Central memory CD8-positive, alpha-beta T cell (primary cell): ENCODE data around the gene SERP1.

Experiments used
- ATAC-seq: fragments of 150-1000 bp; cut with Tn5 transposase; replicated peaks from 2 replicates; pipeline ENCODE4 v1.10.0; 2022; ENCODE audit warnings: mild to moderate bottlenecking, moderate FRiP score, moderate number of reproducible peaks; ENCODE audit not compliant: poor library complexity, severe bottlenecking; ENCODE audit errors: extremely low read depth
- DNase-seq, 2 donors: peaks; one replicate each; pipeline ENCODE4 v3.0.0; 2021; ENCODE audit warnings: low spot score in 2 of 2
- H3K27ac Mint-ChIP-seq: one replicate; pipeline ENCODE4 v1.8.0; 2022; ENCODE audit warnings: low read depth, mild to moderate bottlenecking, moderate library complexity, mixed read lengths
- H3K27me3 Mint-ChIP-seq: one replicate; pipeline ENCODE4 v1.8.0; 2022; ENCODE audit warnings: mixed read lengths
- H3K36me3 Mint-ChIP-seq: one replicate; pipeline ENCODE4 v1.8.0; 2022; ENCODE audit warnings: mild to moderate bottlenecking, moderate library complexity, mixed read lengths; ENCODE audit not compliant: insufficient read depth
- H3K4me1 Mint-ChIP-seq: one replicate; pipeline ENCODE4 v1.8.0; 2022; ENCODE audit warnings: mixed read lengths
- H3K4me3 Mint-ChIP-seq: one replicate; pipeline ENCODE4 v1.8.0; 2022; ENCODE audit warnings: mild to moderate bottlenecking, moderate library complexity, mixed read lengths
- H3K9me3 Mint-ChIP-seq: one replicate; pipeline ENCODE4 v1.8.0; 2022; ENCODE audit warnings: mixed read lengths

The SERP1 gene

DNA sequence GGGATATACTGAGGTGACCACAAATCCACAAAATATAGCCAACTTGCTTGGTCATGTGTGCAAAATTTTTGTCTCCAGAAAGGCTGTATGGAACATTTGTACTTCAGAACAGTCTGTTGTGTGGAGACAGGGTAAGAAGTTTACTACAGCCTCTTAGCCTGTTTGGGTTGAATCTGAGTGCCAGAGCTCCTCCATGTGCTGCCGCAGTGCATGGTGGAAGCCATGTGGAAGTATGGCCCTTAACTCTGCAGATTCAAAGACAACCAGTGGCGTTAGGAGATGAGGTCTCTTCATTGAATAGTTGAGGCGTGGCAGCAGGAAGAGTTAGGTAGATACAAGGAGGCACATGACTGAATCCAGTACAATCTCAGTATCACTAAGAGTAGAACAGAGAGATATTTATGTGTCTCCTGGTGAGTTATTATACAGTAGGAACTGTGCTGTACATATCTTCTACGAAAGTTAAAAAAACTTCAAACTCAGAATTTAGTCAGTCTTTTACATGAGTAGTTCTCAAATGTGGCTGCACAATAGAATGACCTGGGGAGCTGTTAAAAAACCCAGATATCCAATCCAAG, 9.7 kb upstream of the SERP1 start:
- Mint-ChIP-seq H3K36me3 (peaks cover 49% of the 10 kb centered on the region), H3K27ac (no peak overlapping the region), H3K4me3 (no peak overlapping the region), H3K9me3 (no peaks in the 10 kb centered on the region), H3K4me1 (peaks cover 36% of the 10 kb centered on the region), H3K27me3 (no peaks in the 10 kb centered on the region)
- DNase-seq (no peak), ATAC-seq (no peak)

DNA sequence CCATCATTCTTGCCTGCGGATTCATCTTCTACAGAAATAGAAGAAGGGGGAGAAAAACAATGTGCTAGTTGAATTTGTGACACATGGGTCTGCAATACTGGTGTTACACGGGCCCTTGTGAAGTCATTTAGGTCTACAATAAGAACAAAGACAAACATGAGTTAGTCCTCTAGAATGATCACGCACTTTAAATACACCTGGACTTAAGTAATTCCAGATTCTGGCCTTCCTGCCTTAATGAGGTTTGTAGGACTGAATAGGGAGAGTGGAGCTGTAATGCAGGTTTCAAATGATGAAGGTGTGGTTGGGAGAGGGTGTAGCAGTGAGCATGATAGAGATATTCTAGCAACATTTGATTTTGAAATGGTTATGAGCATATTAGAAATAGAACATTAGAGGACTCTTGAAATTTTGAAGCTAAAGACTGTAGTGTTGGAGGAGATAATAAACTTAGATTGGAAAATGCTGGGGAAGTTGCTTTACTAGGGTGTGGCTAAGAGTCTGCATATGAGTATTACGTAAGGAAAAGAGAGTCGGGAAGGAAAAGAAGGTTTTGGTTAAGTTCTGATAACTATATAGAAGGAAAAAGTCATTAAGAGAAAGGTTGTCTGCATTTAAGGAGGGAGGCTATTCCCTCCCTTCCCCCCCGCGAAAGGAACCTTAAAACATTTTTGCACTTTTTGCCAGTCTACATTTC, 897 bp upstream of the SERP1 start:
- ATAC-seq, result no peak
- DNase-seq, result no peak
- Mint-ChIP-seq H3K36me3 (peaks cover 38% of the 10 kb centered on the region), H3K9me3 (no peaks in the 10 kb centered on the region), H3K4me1 (peaks cover 56% of the 10 kb centered on the region), H3K27ac (peak overlapping the region; percentile 97), H3K27me3 (no peaks in the 10 kb centered on the region), H3K4me3 (peak overlapping the region; percentile 91)

DNA sequence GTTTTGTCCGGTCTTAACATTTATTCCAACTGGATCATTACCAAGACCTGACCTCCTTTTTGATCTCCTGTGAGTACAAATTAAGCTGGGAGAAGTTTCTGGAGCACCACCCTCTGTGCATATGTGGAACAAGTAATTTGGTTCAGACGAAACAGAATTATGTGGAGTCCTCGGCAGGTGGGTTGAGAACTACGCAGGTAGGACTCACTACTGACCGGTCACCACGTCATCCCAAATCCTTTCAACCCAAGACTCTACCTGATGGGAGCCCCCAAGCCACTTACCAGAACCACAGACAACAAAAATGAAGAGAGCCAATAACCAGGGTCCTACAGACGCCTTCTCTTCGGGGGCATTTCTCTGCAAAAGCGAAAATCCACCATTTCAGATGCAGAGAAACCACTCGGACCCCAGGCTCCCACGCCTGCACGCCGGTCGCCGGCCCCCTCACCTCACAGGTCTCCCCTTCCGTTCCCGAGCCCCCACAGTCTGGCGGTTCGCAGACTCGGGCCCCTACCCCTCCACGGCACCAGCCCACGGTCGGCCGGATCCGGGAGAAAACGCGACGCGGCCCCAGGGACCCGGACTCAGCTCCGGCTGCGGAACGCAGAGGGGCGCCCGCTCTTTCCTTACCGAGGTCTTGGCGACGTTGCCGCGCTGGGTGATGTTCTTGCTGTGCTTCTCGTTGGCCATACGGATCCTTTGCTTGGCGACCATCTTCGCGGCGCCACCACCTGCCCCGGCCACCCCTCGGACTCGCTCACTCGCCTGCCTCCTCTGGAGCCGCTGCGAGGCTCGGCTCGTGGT, 674 bp downstream of the SERP1 start:
- Mint-ChIP-seq H3K27ac (peak overlapping the region; percentile 97), H3K27me3 (no peaks in the 10 kb centered on the region), H3K4me3 (peak overlapping the region; percentile 91), H3K4me1 (peaks cover 62% of the 10 kb centered on the region), H3K9me3 (no peaks in the 10 kb centered on the region), H3K36me3 (peaks cover 36% of the 10 kb centered on the region)
- ATAC-seq, result peak; percentile 6
- DNase-seq, result peak in 1 of 2 donors; percentile 40

DNA sequence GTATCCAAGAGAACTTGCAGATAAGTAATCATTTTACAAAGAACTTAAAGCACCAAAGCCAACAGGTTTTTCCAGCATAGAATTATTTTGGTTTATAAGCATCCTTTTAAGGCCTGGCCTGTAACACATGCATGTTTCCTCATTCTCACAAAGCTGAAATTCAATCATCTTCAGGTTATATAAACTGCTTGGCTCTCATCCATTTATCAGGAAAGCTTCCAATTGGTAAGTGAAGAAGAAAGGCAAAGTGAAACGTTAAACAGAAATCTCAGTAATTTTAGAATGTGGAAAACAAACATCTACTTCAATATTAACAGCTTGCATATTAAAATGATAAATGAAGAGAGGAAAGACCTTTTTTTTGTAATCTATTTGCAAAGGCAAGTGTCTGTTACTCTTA, 1.6 kb downstream of the SERP1 start:
- ATAC-seq (no peak), DNase-seq (no peak)
- H3K4me3 Mint-ChIP-seq, result peak overlapping the region; percentile 91
- no peaks in the 10 kb centered on the region for H3K27me3 Mint-ChIP-seq
- no peaks in the 10 kb centered on the region for H3K9me3 Mint-ChIP-seq
- peak overlapping the region; percentile 97 for H3K27ac Mint-ChIP-seq
- peaks cover 36% of the 10 kb centered on the region for H3K36me3 Mint-ChIP-seq
- H3K4me1 Mint-ChIP-seq, result peaks cover 62% of the 10 kb centered on the region

DNA sequence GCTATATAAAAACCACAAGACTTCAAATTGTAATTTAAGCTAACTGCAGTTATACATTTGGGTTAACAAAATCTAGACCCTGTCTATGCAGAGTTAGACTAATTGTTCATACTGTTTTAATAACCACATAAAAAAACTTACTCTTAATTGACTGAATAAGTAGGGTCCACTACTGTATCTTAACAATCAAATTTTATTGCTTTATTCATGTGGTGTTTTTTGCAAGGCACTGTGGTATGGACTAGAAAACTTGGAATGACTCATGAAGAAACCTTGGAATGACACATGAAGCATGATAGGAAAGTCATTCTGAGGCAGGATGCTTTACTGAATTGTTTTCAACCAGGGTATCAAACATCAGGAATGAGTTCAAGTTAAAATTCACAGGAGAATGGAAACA, 2.3 kb downstream of the SERP1 start:
- Mint-ChIP-seq H3K9me3 (no peaks in the 10 kb centered on the region), H3K36me3 (peaks cover 34% of the 10 kb centered on the region), H3K27me3 (no peaks in the 10 kb centered on the region), H3K27ac (peak overlapping the region; percentile 97), H3K4me1 (peaks cover 62% of the 10 kb centered on the region), H3K4me3 (peak overlapping the region; percentile 91)
- ATAC-seq (no peak), DNase-seq (no peak)

DNA sequence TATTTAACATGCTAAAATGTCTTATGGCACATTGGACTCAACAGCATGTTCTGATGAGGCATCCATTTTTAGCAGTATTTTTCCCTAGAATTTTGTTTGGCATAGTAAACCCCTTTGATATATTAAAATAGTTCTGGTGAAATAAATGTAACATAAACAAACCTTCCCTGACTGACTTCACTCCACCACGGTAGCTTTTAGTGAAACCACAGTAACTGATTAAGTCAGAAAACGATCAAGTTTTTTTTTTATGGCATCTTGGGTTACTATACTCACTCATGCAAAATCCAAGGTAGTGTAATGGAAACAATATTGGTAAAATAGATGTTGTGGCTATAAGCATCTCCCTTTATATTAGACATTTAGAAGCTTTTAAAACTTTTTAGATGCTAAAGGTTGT, 2.8 kb downstream of the SERP1 start:
- Mint-ChIP-seq H3K9me3 (no peaks in the 10 kb centered on the region), H3K4me3 (no peak overlapping the region), H3K4me1 (peaks cover 62% of the 10 kb centered on the region), H3K36me3 (peaks cover 35% of the 10 kb centered on the region), H3K27ac (peak overlapping the region; percentile 32), H3K27me3 (no peaks in the 10 kb centered on the region)
- no peak for DNase-seq
- ATAC-seq, result no peak

DNA sequence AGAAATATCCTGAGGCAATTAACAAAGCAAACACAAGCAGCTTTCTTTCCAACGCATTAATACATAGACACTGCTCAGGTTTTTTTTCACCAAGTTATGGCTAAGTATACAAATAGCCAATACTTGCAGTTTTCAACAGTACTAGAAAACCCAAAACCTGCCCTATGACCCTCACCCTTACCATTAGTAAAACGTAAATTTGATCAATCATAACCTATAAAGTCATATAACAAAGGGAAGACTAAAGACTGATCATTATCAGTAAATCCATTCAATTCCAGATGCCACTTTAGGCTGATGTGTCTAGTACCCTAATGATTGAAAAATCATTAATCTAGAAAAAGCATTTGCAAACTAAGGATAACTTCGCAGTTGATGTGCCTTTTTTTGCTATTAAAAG, 3.2 kb downstream of the SERP1 start:
- H3K4me1 Mint-ChIP-seq, result peaks cover 58% of the 10 kb centered on the region
- H3K4me3 Mint-ChIP-seq, result no peak overlapping the region
- peak overlapping the region; percentile 32 for H3K27ac Mint-ChIP-seq
- ATAC-seq (no peak), DNase-seq (no peak)
- H3K9me3 Mint-ChIP-seq, result no peaks in the 10 kb centered on the region
- no peaks in the 10 kb centered on the region for H3K27me3 Mint-ChIP-seq
- peaks cover 36% of the 10 kb centered on the region for H3K36me3 Mint-ChIP-seq

DNA sequence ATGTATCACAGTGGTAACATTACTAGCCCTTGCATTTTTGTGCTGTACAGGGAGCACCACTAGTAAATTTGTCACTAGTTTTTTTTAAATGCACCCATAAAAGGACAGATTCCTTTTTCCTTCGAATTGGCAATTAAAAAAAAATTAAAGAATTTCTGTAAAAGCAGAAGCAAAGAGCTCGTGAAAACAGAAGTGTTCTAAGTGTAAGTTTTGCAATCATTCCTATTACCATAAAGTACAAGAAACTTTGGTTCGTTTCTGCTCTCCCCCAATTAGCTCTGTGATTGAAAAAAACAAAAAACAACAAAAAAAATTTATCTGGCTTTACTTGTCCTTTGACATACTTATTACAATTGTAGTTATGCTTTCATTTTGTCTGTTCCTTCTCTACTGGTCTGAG, 5.3 kb downstream of the SERP1 start:
- Mint-ChIP-seq H3K4me1 (peaks cover 44% of the 10 kb centered on the region), H3K27me3 (no peaks in the 10 kb centered on the region), H3K9me3 (no peaks in the 10 kb centered on the region), H3K36me3 (peaks cover 28% of the 10 kb centered on the region), H3K4me3 (no peak overlapping the region), H3K27ac (peak overlapping the region; percentile 76)
- DNase-seq, result no peak
- ATAC-seq, result no peak

DNA sequence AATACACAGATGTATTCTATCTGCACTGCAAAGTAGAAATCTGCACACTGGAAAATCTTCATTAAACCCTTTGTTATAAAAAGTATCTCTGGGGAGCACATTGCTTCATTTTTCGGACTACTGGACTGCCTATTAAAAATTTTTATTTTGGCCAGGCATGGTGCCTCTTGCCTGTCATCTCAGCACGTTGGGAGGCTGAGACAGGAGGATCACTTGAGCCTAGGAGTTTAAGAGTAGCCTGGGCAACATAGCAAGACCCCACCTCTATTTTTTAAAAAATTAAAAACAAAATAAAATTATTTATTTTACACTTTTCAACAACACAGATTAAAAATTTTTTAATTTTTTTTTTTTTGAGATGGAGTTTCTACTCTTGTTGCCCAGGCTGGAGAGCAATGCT, 6.0 kb downstream of the SERP1 start:
- ATAC-seq (no peak), DNase-seq (no peak)
- Mint-ChIP-seq H3K27me3 (no peaks in the 10 kb centered on the region), H3K36me3 (peaks cover 23% of the 10 kb centered on the region), H3K4me3 (no peak overlapping the region), H3K9me3 (no peaks in the 10 kb centered on the region), H3K27ac (no peak overlapping the region), H3K4me1 (peaks cover 37% of the 10 kb centered on the region)

DNA sequence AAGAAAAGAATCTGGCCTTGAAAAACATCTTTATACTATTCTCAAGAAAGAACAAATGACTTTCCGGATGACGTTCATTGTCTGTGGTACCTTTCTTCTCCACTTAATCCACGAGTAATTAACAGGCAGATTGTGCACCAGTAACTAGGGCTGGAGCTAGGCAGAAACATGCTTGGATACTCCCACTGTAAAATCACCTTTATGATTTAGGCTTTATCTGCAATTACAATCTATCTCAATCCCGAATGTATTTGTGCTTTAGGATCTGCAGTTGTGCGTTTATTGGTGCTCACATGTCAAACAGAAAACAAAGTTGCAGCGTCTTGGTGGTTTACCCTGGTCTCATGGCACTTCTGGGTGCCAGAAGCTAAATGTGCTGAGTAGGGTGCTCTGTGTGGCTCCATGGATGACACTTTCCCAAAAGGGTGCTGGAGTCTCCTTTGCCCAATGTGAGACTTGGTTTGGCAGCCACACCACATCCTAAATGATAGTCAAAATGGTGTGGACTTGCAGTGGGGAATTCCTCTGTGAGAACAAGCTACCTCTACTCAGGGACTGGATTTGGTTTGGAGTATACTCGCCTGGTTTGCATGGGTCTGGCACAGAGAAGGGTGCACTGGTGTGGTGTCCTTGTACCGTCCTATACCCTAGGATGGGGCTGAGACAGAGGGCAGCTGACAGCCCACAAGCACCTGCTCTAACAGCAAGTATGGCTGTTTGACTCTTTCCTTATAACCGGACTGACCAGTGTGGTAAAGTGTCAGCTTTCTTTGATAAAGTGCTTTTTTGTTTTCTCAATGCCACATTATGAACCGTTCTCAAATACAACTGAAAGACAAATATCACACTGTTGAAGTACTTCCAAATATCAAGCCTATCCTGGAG, 7.7 kb downstream of the SERP1 start:
- Mint-ChIP-seq H3K27me3 (no peaks in the 10 kb centered on the region), H3K36me3 (peaks cover 10% of the 10 kb centered on the region), H3K27ac (no peak overlapping the region), H3K4me1 (peaks cover 26% of the 10 kb centered on the region), H3K9me3 (no peaks in the 10 kb centered on the region), H3K4me3 (no peak overlapping the region)
- no peak for DNase-seq
- ATAC-seq, result no peak

DNA sequence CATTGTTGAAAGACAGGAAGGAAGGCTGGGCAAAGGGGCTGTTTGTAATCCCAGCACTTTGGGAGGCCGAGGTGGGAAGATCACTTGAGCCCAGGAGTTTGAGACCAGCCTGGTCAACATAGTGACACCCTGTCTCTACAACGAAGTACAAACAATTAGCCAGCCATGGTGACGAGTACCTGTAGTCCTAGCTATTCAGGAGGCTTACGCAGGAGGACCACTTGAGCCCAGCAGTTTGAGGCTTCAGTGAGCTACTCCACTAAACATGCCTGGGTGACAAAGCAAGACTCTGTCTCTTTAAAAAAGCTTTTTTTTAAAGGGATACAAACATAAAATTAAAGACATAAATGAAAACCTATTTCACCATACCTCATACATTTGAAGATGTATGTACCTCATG, 11.1 kb downstream of the SERP1 start:
- H3K27ac Mint-ChIP-seq, result no peak overlapping the region
- H3K27me3 Mint-ChIP-seq, result no peaks in the 10 kb centered on the region
- H3K36me3 Mint-ChIP-seq, result peaks cover 3% of the 10 kb centered on the region
- no peaks in the 10 kb centered on the region for H3K9me3 Mint-ChIP-seq
- no peaks in the 10 kb centered on the region for H3K4me1 Mint-ChIP-seq
- no peak for ATAC-seq
- no peak for DNase-seq
- H3K4me3 Mint-ChIP-seq, result no peak overlapping the region

DNA sequence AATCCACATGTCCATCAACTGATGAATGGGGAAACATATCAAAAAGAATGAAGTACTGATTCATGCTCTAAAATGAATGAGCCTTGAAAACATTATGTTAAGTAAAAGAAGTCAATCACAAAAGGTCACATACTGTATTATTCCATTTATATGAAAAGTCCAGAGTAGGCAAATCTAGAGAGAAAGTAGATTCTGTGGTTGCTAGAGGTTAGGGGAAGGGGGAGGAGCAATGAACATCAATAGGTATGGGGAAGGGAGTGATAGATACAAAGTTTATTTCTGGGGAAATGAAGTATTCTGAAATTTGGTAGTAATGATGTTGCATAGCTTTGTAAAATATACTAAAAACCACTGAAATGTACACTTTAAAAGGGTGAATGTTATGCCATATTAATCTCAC, 14.5 kb downstream of the SERP1 start:
- ATAC-seq, result no peak
- Mint-ChIP-seq H3K27me3 (peaks cover 9% of the 10 kb centered on the region), H3K4me1 (no peaks in the 10 kb centered on the region), H3K36me3 (no peaks in the 10 kb centered on the region), H3K4me3 (no peak overlapping the region), H3K27ac (no peak overlapping the region), H3K9me3 (no peaks in the 10 kb centered on the region)
- no peak for DNase-seq
